Measurements from ENCODE around the gene RBM38.

Gene RBM38

GRCh38 chr20:57374931-57375651 is 16.1 kb upstream of the RBM38 start:
- no peak for DNase-seq (ENCODE audit: low read depth in 2 of 2, low spot score in 1 of 2)

- no peak for DNase-seq (ENCODE audit: low read depth in 2 of 2, low spot score in 1 of 2)
Measured at GRCh38 chr20:57375652-57376230, 15.5 kb upstream of the RBM38 start.

GRCh38 chr20:57377350-57377749 is 13.8 kb upstream of the RBM38 start:
- DNase-seq (ENCODE audit: low read depth in 2 of 2, low spot score in 1 of 2): no peak

GRCh38 chr20:57378107-57378506 is 13.1 kb upstream of the RBM38 start:
- DNase-seq (ENCODE audit: low read depth in 2 of 2, low spot score in 1 of 2): no peak

GRCh38 chr20:57378646-57379262 is 12.4 kb upstream of the RBM38 start:
- no peak for DNase-seq (ENCODE audit: low read depth in 2 of 2, low spot score in 1 of 2)

- DNase-seq (ENCODE audit: low read depth in 2 of 2, low spot score in 1 of 2): no peak
Measured at GRCh38 chr20:57379263-57379647, 11.9 kb upstream of the RBM38 start.

- no peak for DNase-seq (ENCODE audit: low read depth in 2 of 2, low spot score in 1 of 2)
Measured at GRCh38 chr20:57380081-57380750, 11.0 kb upstream of the RBM38 start.

GRCh38 chr20:57381596-57382503 is 9.3 kb upstream of the RBM38 start:
- DNase-seq (ENCODE audit: low read depth in 2 of 2, low spot score in 1 of 2): peak; percentile 64 to 86

GRCh38 chr20:57382516-57382915 is 8.7 kb upstream of the RBM38 start:
- DNase-seq (ENCODE audit: low read depth in 2 of 2, low spot score in 1 of 2): no peak

- no peak for DNase-seq (ENCODE audit: low read depth in 2 of 2, low spot score in 1 of 2)
Measured at GRCh38 chr20:57383447-57384347, 7.5 kb upstream of the RBM38 start.

GRCh38 chr20:57384486-57384885 is 6.7 kb upstream of the RBM38 start:
- no peak for DNase-seq (ENCODE audit: low read depth in 2 of 2, low spot score in 1 of 2)

- no peak for DNase-seq (ENCODE audit: low read depth in 2 of 2, low spot score in 1 of 2)
Measured at GRCh38 chr20:57384953-57385761, 6.0 kb upstream of the RBM38 start.

GRCh38 chr20:57385940-57386339 is 5.3 kb upstream of the RBM38 start:
- DNase-seq (ENCODE audit: low read depth in 2 of 2, low spot score in 1 of 2): no peak

- no peak for DNase-seq (ENCODE audit: low read depth in 2 of 2, low spot score in 1 of 2)
Measured at GRCh38 chr20:57386762-57387161, 4.4 kb upstream of the RBM38 start.

GRCh38 chr20:57387463-57387862 is 3.7 kb upstream of the RBM38 start:
- no peak for DNase-seq (ENCODE audit: low read depth in 2 of 2, low spot score in 1 of 2)

- no peak for DNase-seq (ENCODE audit: low read depth in 2 of 2, low spot score in 1 of 2)
Measured at GRCh38 chr20:57387945-57388371, 3.2 kb upstream of the RBM38 start.

- no peak for DNase-seq (ENCODE audit: low read depth in 2 of 2, low spot score in 1 of 2)
Measured at GRCh38 chr20:57388953-57389694, 2.1 kb upstream of the RBM38 start.
